HEK293 (cell line): ENCODE data around the gene PSAP.

Experiments
- YY2 ChIP-seq: fragments of 450-650 bp; formaldehyde crosslinking; IDR thresholded peaks from 2 replicates; pipeline ENCODE4 v1.5.1; 2016; ENCODE audit warnings: missing biosample characterization, missing genetic modification characterization
- ZBTB1 ChIP-seq: fragments of 450-650 bp; formaldehyde crosslinking; IDR thresholded peaks from 2 replicates; pipeline ENCODE4 v1.5.1; 2016; ENCODE audit warnings: missing biosample characterization, missing genetic modification characterization
- ZBTB10 ChIP-seq: fragments of 450-650 bp; formaldehyde crosslinking; IDR thresholded peaks from 2 replicates; pipeline ENCODE4 v1.5.1; 2016; ENCODE audit warnings: missing biosample characterization, missing genetic modification characterization
- ZBTB17 ChIP-seq: fragments of 450-650 bp; formaldehyde crosslinking; IDR thresholded peaks from 2 replicates; pipeline ENCODE4 v1.5.1; 2016; ENCODE audit warnings: missing biosample characterization, missing genetic modification characterization
- ZBTB7A ChIP-seq: fragments of 450-650 bp; formaldehyde crosslinking; IDR thresholded peaks from 2 replicates; pipeline ENCODE4 v1.5.1; 2016; ENCODE audit warnings: low read depth, missing biosample characterization, missing genetic modification characterization
- ZNF248 ChIP-seq: fragments of 450-650 bp; formaldehyde crosslinking; IDR thresholded peaks from 2 replicates; pipeline ENCODE4 v1.5.1; 2017; ENCODE audit warnings: missing biosample characterization, missing genetic modification characterization
- ZNF274 ChIP-seq, 2 experiments: fragments of 200-500 bp in 1 of 2; fragments of 450-650 bp in 1 of 2; sonication (Bioruptor generic) in 1 of 2; formaldehyde crosslinking in 1 of 2; IDR thresholded peaks; 2 replicates each; pipeline versions ENCODE4 v1.5.1 to v1.6.1; 2014 to 2016; ENCODE audit warnings: borderline replicate concordance in 1 of 2, inconsistent platforms in 1 of 2, low read length in 1 of 2, missing biosample characterization in 1 of 2, missing genetic modification characterization in 1 of 2
- ZNF658 ChIP-seq: fragments of 450-650 bp; formaldehyde crosslinking; IDR thresholded peaks from 2 replicates; pipeline ENCODE4; 2016; ENCODE audit warnings: missing biosample characterization, missing genetic modification characterization
- TF ChIP-seq, protein P1 (sequence below): fragments of 450-650 bp; formaldehyde crosslinking; IDR thresholded peaks from 2 replicates; pipeline ENCODE4 v1.5.1; 2016; ENCODE audit warnings: missing biosample characterization, missing genetic modification characterization
- TF ChIP-seq, protein P2 (sequence below): fragments of 450-650 bp; formaldehyde crosslinking; IDR thresholded peaks from 2 replicates; pipeline ENCODE4 v1.5.1; 2016; ENCODE audit warnings: missing biosample characterization, missing genetic modification characterization
- TF ChIP-seq, protein P3 (sequence below): fragments of 450-650 bp; formaldehyde crosslinking; IDR thresholded peaks from 2 replicates; pipeline ENCODE4 v1.5.1; 2016; ENCODE audit warnings: missing biosample characterization, missing genetic modification characterization, low read depth

DNA sequence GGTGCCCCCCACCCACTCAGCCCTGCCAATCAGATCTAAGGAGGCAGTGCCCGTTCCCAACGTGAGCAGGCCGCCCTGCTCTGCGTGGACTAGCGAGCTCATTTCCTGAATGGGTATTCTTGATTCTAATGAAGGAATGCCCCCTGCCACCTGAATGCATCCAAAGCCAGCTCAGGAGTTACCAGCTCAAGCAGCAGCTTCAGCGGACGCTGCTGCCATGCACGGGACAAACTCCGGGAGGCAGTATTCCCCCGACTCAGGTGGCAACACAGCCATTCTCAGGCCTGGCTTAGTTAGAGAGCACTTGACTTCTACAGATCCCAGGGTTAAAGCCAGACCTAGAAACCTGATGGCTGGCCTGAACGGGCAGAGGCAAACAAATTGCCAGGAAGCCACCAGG is 25.8 kb downstream of the PSAP start:
- TF ChIP-seq ZNF274 (IDR thresholded peaks at IDR 0.05; ENCODE audit: low read length) (no peak), ZNF274 (tag by site-specific recombination; IDR thresholded peaks at IDR 0.05; ENCODE audit: borderline replicate concordance) (no peak), ZBTB10 (tag by site-specific recombination) (no peak), ZBTB17 (tag by site-specific recombination) (no peak), ZNF248 (tag by site-specific recombination) (no peak), ZBTB1 (tag by site-specific recombination) (no peak), ZNF658 (tag by site-specific recombination) (no peak), ZBTB7A (tag by site-specific recombination) (no peak), YY2 (tag by site-specific recombination) (no peak)
- TF ChIP-seq, protein P1, sequence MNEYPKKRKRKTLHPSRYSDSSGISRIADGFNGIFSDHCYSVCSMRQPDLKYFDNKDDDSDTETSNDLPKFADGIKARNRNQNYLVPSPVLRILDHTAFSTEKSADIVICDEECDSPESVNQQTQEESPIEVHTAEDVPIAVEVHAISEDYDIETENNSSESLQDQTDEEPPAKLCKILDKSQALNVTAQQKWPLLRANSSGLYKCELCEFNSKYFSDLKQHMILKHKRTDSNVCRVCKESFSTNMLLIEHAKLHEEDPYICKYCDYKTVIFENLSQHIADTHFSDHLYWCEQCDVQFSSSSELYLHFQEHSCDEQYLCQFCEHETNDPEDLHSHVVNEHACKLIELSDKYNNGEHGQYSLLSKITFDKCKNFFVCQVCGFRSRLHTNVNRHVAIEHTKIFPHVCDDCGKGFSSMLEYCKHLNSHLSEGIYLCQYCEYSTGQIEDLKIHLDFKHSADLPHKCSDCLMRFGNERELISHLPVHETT: no peak
- TF ChIP-seq, protein P2, sequence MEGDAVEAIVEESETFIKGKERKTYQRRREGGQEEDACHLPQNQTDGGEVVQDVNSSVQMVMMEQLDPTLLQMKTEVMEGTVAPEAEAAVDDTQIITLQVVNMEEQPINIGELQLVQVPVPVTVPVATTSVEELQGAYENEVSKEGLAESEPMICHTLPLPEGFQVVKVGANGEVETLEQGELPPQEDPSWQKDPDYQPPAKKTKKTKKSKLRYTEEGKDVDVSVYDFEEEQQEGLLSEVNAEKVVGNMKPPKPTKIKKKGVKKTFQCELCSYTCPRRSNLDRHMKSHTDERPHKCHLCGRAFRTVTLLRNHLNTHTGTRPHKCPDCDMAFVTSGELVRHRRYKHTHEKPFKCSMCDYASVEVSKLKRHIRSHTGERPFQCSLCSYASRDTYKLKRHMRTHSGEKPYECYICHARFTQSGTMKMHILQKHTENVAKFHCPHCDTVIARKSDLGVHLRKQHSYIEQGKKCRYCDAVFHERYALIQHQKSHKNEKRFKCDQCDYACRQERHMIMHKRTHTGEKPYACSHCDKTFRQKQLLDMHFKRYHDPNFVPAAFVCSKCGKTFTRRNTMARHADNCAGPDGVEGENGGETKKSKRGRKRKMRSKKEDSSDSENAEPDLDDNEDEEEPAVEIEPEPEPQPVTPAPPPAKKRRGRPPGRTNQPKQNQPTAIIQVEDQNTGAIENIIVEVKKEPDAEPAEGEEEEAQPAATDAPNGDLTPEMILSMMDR (tag by site-specific recombination): no peak
- TF ChIP-seq, protein P3, sequence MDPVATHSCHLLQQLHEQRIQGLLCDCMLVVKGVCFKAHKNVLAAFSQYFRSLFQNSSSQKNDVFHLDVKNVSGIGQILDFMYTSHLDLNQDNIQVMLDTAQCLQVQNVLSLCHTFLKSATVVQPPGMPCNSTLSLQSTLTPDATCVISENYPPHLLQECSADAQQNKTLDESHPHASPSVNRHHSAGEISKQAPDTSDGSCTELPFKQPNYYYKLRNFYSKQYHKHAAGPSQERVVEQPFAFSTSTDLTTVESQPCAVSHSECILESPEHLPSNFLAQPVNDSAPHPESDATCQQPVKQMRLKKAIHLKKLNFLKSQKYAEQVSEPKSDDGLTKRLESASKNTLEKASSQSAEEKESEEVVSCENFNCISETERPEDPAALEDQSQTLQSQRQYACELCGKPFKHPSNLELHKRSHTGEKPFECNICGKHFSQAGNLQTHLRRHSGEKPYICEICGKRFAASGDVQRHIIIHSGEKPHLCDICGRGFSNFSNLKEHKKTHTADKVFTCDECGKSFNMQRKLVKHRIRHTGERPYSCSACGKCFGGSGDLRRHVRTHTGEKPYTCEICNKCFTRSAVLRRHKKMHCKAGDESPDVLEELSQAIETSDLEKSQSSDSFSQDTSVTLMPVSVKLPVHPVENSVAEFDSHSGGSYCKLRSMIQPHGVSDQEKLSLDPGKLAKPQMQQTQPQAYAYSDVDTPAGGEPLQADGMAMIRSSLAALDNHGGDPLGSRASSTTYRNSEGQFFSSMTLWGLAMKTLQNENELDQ: no peak
